GM19397 (cell line): ENCODE data around the gene IDS.
A peak's percentile ranks its signal among the peaks of the same experiment; 100 is the strongest.
"Not testable (repeated sequence)": the region's sequence is repeated elsewhere in the genome, so short reads cannot be mapped to it uniquely, and the experiment has no call there.

ENCODE experiments used
- ATAC-seq: cut with Tn5 transposase; IDR thresholded peaks from one replicate; pipeline ENCODE4 v1.9.1; 2021; ENCODE audit warnings: mild to moderate bottlenecking, moderate library complexity; ENCODE audit not compliant: unreplicated experiment

IDS gene

GRCh38 chrX:149528381-149528780 lies 23.3 kb upstream of the IDS start:
- ATAC-seq = no peak

GRCh38 chrX:149527705-149528104 lies 22.6 kb upstream of the IDS start:
- no peak for ATAC-seq

- not testable (repeated sequence) for ATAC-seq
Observed at GRCh38 chrX:149526318-149527033, 21.4 kb upstream of the IDS start.

- peak; percentile 37 for ATAC-seq
Observed at GRCh38 chrX:149525903-149526302, 20.8 kb upstream of the IDS start.

- peak; percentile 93 for ATAC-seq
Observed at GRCh38 chrX:149525389-149525788, 20.3 kb upstream of the IDS start.

GRCh38 chrX:149522916-149523315 lies 17.8 kb upstream of the IDS start:
- no peak for ATAC-seq

- no peak for ATAC-seq
Observed at GRCh38 chrX:149521438-149521837, 16.3 kb upstream of the IDS start.

- not testable (repeated sequence) for ATAC-seq
Observed at GRCh38 chrX:149520636-149521277, 15.7 kb upstream of the IDS start.

- no peak for ATAC-seq
Observed at GRCh38 chrX:149518236-149518635, 13.1 kb upstream of the IDS start.

GRCh38 chrX:149517308-149517707 lies 12.2 kb upstream of the IDS start:
- no peak for ATAC-seq

GRCh38 chrX:149516604-149517003 lies 11.5 kb upstream of the IDS start:
- no peak for ATAC-seq

GRCh38 chrX:149515954-149516602 lies 11.0 kb upstream of the IDS start:
- ATAC-seq = no peak

- ATAC-seq = no peak
Observed at GRCh38 chrX:149513825-149514428, 8.8 kb upstream of the IDS start.

- no peak for ATAC-seq
Observed at GRCh38 chrX:149512225-149512885, 7.2 kb upstream of the IDS start.

- no peak for ATAC-seq
Observed at GRCh38 chrX:149511081-149511480, 6.0 kb upstream of the IDS start.

- peak; percentile 57 for ATAC-seq
Observed at GRCh38 chrX:149510386-149510785, 5.3 kb upstream of the IDS start.

- no peak for ATAC-seq
Observed at GRCh38 chrX:149508467-149508866, 3.4 kb upstream of the IDS start.

- no peak for ATAC-seq
Observed at GRCh38 chrX:149506349-149506748, 1.2 kb upstream of the IDS start.

- no peak for ATAC-seq
Observed at GRCh38 chrX:149505671-149506070, 565 bp upstream of the IDS start.

GRCh38 chrX:149504226-149504914 lies 736 bp downstream of the IDS start:
- no peak for ATAC-seq

- peak; percentile 59 for ATAC-seq
Observed at GRCh38 chrX:149503446-149503845, 1.7 kb downstream of the IDS start.
